Hematopoietic multipotent progenitor cell treated with erythropoietin and hydrocortisone succinate and interleukin-3 and kit ligand, for 6 days (in vitro differentiated cells): ENCODE measurements around the gene MBD1.
"Not testable (repeated sequence)": the region's sequence is repeated elsewhere in the genome, so short reads cannot be mapped to it uniquely, and the experiment has no call there.

Experiments
- DNase-seq: peaks from one replicate; pipeline ENCODE4 v3.0.0-alpha.2; 2015

The MBD1 gene

GRCh38 chr18:50281295-50281971 lies at the start of gene MBD1:
MBD1 (minus strand) TSS chr18:50281523; CDS start chr18:50279992, 1,531 bp downstream.
- peak; percentile 98 for DNase-seq

GRCh38 chr18:50330176-50330575 lies 48.9 kb upstream of the MBD1 start:
- no peak for DNase-seq

GRCh38 chr18:50327983-50328382 lies 46.7 kb upstream of the MBD1 start:
- no peak for DNase-seq

DNA sequence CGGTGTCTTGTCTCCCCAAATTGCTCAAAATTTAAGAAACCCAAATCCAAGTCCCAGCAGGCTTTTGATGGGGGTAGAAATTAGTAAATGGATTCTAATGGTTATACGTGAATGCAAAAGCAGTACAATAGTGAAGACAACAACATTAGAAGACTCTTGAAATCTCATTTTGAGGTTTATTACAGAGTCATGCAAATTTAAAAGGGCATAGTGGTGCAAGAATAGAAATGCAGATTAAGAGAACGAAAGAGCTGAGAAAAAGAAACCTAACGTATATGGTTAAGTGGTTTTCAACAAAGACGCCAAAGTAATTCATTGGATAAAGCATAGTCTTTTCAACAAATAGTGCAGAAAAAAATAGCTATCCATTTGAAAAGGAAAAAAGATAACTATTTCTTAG lies 39.4 kb upstream of the MBD1 start:
- no peak for DNase-seq

DNA sequence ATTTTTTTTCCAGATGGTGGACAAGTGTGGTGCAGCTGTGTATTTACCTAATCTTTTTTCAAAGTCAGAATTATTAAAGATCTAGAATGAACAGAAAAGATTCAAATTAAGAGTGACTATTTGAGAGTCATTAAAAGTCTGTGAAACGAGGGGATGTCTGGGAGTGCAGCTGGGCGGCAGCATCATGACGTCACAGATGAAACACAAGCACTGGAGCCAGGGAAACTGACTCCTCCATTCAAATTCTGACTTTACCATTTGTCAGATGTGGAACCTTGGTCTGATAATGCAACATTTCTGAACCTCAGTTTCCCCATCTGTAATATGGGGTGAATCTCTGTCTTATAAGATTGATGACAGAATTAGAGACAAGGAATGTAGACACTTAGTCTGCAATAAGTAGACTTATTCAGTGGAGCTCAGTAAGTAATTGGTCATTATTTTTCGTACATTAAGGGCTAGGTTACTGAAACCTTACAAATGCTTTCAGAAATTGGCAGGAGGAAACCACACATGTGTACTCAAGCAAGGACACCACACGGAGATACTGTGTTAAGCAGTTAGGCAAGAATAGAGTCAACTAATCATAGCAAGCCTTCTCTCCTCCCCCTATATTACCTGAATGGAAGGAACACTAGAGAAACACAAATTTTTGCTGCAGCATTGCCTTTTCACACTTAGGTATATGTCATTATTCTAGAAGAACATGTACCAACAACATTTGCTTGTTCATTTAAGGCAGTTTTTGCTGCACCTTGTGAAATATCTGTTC lies 34.0 kb upstream of the MBD1 start:
- DNase-seq, result no peak

DNA sequence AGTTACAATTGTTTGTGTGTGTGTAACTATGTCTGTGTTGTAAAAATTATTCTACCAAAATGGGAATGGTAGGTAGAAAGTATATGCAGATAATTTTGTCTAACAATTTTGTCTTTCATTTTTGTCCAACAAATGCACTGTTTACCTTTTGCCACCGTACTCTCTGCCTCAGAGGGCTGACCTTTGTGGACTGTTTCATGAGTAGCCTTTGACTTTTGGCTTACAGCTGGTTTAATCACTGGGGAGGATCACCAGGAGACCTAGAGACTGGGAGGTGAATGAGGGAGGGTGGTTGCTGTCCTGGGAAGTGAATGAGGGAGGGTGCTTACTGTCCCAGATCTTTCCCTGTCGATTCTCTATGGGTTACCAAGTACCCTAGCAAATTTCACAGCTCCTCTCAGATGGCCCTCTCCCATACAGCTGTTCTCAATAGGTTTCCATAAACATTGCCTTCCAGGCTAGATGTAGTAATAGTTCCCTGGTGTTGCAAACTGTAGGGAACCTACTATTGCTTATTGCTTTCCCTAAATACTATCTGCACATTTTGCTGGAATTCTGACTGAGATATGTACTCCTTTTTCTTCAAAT lies 32.6 kb upstream of the MBD1 start:
- DNase-seq, result no peak

DNA sequence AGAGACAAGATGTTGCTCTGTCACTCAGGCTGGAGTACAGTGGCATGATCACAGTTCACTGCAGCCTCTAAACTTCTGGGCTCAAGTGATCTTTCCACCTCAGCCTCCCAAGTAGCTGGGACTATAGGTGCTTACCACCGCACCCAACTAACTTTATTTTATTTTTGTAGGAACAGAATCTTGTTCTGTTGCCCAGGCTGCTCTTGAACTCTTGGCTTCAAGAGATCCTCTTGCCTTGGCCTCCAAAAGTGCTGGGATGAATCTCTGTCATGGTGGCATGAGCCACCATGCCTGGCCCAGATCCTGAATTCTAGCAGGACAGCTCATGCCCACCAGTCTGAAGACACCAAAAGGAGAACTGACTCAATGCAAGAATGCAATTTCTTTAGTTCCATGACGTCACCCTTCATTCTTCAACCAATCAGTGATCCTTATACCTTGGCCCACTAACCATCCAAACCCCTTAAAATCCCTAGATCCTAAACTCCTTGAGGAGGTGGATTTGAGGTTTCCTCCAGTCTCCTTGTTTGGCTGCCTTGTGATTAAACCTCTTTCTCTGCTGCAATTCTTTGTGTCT lies 31.8 kb upstream of the MBD1 start:
- no peak for DNase-seq

DNA sequence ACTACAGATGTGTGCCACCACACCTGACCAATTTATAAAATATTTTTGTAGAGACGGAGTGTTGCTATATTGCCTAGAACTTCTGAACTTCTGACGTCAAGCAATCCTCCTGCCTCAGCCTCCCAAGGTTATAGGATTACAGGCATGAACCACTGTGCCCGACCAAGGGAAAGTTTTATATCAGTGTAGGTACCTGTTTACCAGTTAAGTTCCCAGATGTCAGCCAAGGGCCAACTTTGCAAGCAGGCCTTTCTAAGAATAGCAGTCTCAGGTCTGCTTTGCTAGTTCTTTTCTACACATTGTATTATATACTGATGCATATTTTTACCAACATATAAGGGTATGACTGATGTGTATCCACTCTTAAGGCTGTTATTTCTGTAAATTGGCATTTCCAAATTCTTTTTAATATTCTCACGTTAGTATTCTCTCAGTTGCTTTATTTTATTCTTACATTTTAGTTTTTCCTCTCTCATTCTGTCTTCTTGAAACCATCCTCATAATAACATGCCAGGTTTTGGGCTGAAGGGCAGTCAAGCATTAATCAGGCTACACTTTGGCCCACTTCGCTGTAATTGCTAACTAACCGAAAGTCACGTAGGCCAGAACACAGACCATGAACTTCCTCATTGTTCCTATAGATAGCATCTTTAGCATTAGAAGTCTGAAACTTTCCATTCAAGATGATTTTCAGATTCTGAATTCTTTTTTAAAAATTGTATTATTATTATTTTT lies 31.1 kb upstream of the MBD1 start:
- no peak for DNase-seq

GRCh38 chr18:50311650-50312049 lies 30.3 kb upstream of the MBD1 start:
- DNase-seq, result no peak

DNA sequence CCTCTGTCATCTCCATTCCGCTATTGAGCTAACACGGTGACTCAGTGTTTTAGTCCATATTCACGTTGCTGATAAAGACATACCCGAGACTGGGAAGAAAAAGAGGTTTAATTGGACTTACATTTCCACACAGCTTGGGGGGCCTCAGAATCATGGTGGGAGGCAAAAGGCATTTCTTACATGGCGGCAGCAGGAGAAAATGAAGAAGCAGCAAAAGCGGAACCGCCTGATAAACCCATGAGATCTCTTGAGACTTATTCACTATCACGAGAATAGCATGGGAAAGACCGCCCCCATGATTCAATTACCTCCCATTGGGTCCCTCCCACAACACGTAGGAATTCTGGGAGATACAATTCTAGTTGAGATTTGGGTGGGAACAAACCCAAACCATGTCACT lies 28.8 kb upstream of the MBD1 start:
- no peak for DNase-seq

GRCh38 chr18:50308851-50309250 lies 27.5 kb upstream of the MBD1 start:
- not testable (repeated sequence) for DNase-seq

DNA sequence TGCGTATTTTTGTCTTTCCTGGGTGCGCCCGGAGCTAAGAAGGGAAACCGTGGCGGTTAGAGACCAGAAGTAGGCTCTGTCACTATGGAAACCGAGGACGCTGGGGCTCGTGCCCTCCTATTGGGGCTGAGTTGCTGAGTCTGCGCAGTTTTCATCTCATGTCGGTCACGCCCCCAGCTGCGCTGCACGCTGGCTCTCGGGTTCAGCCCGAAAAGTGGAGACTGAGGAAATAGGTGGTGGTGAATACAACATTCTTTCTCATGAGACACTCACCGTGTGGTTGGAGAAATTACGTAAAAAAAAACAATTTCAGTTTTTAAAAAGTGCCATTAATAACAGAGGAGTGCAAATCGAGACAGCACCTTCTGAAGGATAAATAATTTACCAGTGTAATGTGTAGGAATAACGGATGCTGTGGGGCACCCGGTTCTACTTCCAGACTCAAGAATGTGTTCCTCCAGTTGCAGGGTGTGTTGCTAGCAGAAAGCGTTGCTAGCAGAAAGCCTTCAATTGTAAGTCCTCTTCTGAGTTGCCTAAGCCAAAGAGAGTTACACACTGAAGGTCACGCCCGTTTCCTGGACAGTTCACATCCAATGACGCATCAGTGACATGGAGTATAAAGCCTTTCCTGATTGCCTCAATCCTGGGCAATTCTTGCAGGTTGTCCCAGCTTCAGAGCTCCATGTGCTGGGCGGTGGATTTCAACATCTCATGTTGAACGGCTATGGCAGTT lies 26.6 kb upstream of the MBD1 start:
- peak; percentile 98 for DNase-seq

DNA sequence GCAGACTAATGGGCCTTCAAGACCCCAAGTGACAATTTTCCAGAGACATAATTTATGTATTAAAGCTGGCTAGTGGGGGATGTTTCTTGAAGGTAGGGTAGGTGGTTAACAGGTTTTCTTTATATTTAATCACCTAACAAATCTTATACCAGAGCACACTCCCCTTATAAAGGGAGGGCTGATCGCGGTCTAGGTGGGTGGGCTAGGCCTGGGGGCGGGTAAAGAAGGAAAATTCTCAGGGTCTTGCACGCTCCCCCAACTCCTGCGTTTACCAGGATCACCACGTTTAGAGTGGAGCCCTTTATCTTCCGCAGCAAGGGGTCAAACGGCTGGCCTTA lies 26.0 kb upstream of the MBD1 start:
- DNase-seq, result no peak

DNA sequence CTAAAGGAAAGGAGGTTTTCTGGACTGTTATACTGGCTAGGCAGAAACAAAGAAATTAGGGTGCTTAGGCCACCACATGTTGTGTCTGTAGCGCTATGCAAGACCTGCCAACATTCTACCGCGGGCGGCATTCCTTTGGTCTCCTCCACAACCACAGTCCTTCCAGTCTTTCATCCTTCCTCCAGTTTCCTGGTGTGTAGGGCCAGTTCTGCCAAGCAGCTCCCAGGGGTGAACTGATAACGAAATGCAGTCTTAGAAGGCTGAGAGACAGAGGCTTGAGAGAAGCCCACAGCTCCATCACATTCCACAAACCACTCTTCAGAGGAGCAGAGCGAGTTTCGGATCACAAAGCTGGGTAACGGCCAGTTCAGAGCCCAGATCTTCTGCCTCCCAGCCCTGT lies 25.6 kb upstream of the MBD1 start:
- DNase-seq, result no peak

GRCh38 chr18:50301074-50301473 lies 19.8 kb upstream of the MBD1 start:
- DNase-seq, result no peak

GRCh38 chr18:50299626-50300388 lies 18.5 kb upstream of the MBD1 start:
- no peak for DNase-seq

- no peak for DNase-seq
Observed at GRCh38 chr18:50298443-50299284, 17.3 kb upstream of the MBD1 start.

GRCh38 chr18:50297621-50298442 lies 16.5 kb upstream of the MBD1 start:
- DNase-seq, result peak; percentile 92

GRCh38 chr18:50293039-50293438 lies 11.7 kb upstream of the MBD1 start:
- no peak for DNase-seq

GRCh38 chr18:50289108-50289443 lies 7.8 kb upstream of the MBD1 start:
- DNase-seq, result no peak
